Heart left ventricle (tissue), 16 donors: ENCODE measurements around the gene VPS37B. TPM values are rescaled to one million over a fixed set of nuclear protein-coding genes. Genes with fewer than 3 reads are reported as not detected.
A peak's percentile ranks its signal among the peaks of the same experiment; 100 is the strongest.

ENCODE experiments used
- ATAC-seq, 4 donors: fragments of 200-7000 bp; cut with Tn5 transposase; one replicate each; pipeline ENCODE4 v1.9.1; 2020 to 2022; ENCODE audit warnings: moderate library complexity in 4 of 4, mild to moderate bottlenecking in 3 of 4, moderate number of reproducible peaks in 1 of 4
- DNase-seq, 5 donors: peaks; one replicate each; pipeline ENCODE4 v3.0.0-alpha.2; 2020
- H3K27ac ChIP-seq, 12 donors: fragments of 200-600 bp; sonication (generic) in 4 of 12; one replicate each; pipeline versions ENCODE4 v1.5.0 to v1.8.0; 2016 to 2022; ENCODE audit warnings: mild to moderate bottlenecking in 2 of 12
- H3K27me3 ChIP-seq, 9 donors: fragments of 200-600 bp; sonication (generic) in 2 of 9; one replicate each; pipeline versions ENCODE4 v1.5.1 to v1.8.0; 2016 to 2022; ENCODE audit warnings: mild to moderate bottlenecking in 3 of 9
- H3K36me3 ChIP-seq, 9 donors: fragments of 200-600 bp; sonication (generic) in 2 of 9; one replicate each; pipeline versions ENCODE4 v1.5.0 to v1.8.0; 2018 to 2022; ENCODE audit warnings: mild to moderate bottlenecking in 2 of 9
- H3K4me1 ChIP-seq, 12 donors: fragments of 200-600 bp; sonication (generic) in 4 of 12; one replicate each; pipeline versions ENCODE4 v1.5.0 to v1.8.0; 2016 to 2022; ENCODE audit warnings: mild to moderate bottlenecking in 3 of 12
- H3K4me3 ChIP-seq, 12 donors: fragments of 200-600 bp; sonication (generic) in 4 of 12; one replicate each; pipeline versions ENCODE4 v1.5.0 to v1.8.0; 2017 to 2022; ENCODE audit warnings: mild to moderate bottlenecking in 9 of 12, moderate library complexity in 4 of 12
- H3K9me3 ChIP-seq, 12 donors: fragments of 200-600 bp; sonication (generic) in 4 of 12; one replicate each; pipeline versions ENCODE4 v1.5.0 to v1.8.0; 2016 to 2022; ENCODE audit warnings: mild to moderate bottlenecking in 1 of 12
- POLR2A ChIP-seq, 2 donors: fragments of 450-650 bp; IDR thresholded peaks; one replicate each; pipeline ENCODE4 v1.6.1; 2017; ENCODE audit warnings: antibody characterized with exemption in 2 of 2, mild to moderate bottlenecking in 2 of 2, moderate library complexity in 2 of 2
- WGBS, 4 donors: extraction: QIAGEN DNeasy Blood & Tissue Kit in 2 of 4; methylation state at CpG; one replicate each; pipeline versions ENCODE4 v1.1.5 to v1.1.7; 2013 to 2018; 5-methylcytosine and 5-hydroxymethylcytosine counted together
- intact Hi-C, 10 donors: fragments of 100-400 bp; cut with DNase I; formaldehyde crosslinking; loops; one replicate each; pipeline versions ENCODE4 v1.11.1 to v1.14.2; 2022
- long read RNA-seq, 3 donors: library from polyadenylated mRNA; unstranded; transcript quantifications; one replicate each; pipeline ENCODE4 v2.0.0, GENCODE V29; 2020 to 2021
- polyA plus RNA-seq, 2 donors: library from polyadenylated mRNA; stranded (reverse); fragments of 200-250 nt; gene quantifications; one replicate each; pipeline ENCODE4 v1.2.3, GENCODE V29; 2013
- total RNA-seq, 9 donors: library from RNA; depleted of rRNA in 2 of 9; stranded (reverse); fragments of >200 nt in 2 of 9; fragmentation: NEBNext Ultra II Directional in 3 of 9; extraction: Animal tissue kit (Norgen Biotek cat#: 25700) in 3 of 9; gene quantifications; one replicate each; pipeline versions ENCODE4 v1.1.0 to v1.2.4, GENCODE V29; 2016 to 2023
- TF ChIP-seq, protein P1 (sequence below), 12 donors: fragments of 200-600 bp; sonication (generic) in 4 of 12; IDR thresholded peaks; one replicate each; pipeline versions ENCODE4 v1.5.0 to v1.8.0; 2018 to 2022; ENCODE audit warnings: antibody characterized with exemption in 12 of 12, mild to moderate bottlenecking in 5 of 12
- donor health status: ischemic (EF 13 %, LVEDD 7.1; RV severe dilation, severe dysfunction).
- donor health status: healthy with polysubstance abuse.
- donor health status: DM: no; HTN: yes; CAD: no.
- donor health status: DM: no; HTN: no; CAD: no.
- donor health status: ischemic (EF 25% LVEDD 6.9; RV normal size, moderate dysfunction).
- donor health status: ischemic (EF 25% LVEDD 5.7; RV mildly dilated, moderate dysfunction).
- donor health status: healthy.
- donor health status: DM: yes; HTN: yes; CAD: no.
- donor health status: ischemic (EF 35%, LVEDD 5.7; RV mildly dilated, moderate dysfunction).
- donor health status: nonischemic (EF 11% LVEDD 7.7; RV severe dilation, severe dysfunction).
- donor health status: DM: yes; HTN: yes; CAD: no.
- donor health status: PGD.
- donor health status: ischemic (EF 29% LVEDD 5.4; RV normal size, mild dysfunction).
- donor health status: nonischemic (EF 23%, LVEDD 6.1; RV moderate dilation, normal function).

Gene VPS37B, protein sequence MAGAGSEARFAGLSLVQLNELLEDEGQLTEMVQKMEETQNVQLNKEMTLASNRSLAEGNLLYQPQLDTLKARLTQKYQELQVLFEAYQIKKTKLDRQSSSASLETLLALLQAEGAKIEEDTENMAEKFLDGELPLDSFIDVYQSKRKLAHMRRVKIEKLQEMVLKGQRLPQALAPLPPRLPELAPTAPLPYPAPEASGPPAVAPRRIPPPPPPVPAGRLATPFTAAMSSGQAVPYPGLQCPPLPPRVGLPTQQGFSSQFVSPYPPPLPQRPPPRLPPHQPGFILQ
- 10 to 100 TPM; 14.5 to 51.2 (median 22.7) TPM for total RNA-seq
- 10 to 100 TPM; 17.4 to 21.7 TPM for polyA plus RNA-seq
- long read RNA-seq, donor 1, transcript VPS37B-201 (4 exons, 3,028 nt), result major isoform, 12 of 27 reads
- long read RNA-seq, donor 1, partial matches to known transcripts, result 2 of 27 reads
- long read RNA-seq, donor 1, other reads (novel, unspliced or antisense), result 13 of 27 reads
- long read RNA-seq, donor 2, transcript VPS37B-201 (4 exons, 3,028 nt), result major isoform, 9 of 55 reads
- long read RNA-seq, donor 2, partial matches to known transcripts, result 1 of 55 reads
- long read RNA-seq, donor 2, other reads (novel, unspliced or antisense), result 44 of 55 reads
- long read RNA-seq, donor 3, transcript VPS37B-201 (4 exons, 3,028 nt), result major isoform, 14 of 36 reads
- long read RNA-seq, donor 3, partial matches to known transcripts, result 1 of 36 reads
- long read RNA-seq, donor 3, other reads (novel, unspliced or antisense), result 21 of 36 reads

DNA sequence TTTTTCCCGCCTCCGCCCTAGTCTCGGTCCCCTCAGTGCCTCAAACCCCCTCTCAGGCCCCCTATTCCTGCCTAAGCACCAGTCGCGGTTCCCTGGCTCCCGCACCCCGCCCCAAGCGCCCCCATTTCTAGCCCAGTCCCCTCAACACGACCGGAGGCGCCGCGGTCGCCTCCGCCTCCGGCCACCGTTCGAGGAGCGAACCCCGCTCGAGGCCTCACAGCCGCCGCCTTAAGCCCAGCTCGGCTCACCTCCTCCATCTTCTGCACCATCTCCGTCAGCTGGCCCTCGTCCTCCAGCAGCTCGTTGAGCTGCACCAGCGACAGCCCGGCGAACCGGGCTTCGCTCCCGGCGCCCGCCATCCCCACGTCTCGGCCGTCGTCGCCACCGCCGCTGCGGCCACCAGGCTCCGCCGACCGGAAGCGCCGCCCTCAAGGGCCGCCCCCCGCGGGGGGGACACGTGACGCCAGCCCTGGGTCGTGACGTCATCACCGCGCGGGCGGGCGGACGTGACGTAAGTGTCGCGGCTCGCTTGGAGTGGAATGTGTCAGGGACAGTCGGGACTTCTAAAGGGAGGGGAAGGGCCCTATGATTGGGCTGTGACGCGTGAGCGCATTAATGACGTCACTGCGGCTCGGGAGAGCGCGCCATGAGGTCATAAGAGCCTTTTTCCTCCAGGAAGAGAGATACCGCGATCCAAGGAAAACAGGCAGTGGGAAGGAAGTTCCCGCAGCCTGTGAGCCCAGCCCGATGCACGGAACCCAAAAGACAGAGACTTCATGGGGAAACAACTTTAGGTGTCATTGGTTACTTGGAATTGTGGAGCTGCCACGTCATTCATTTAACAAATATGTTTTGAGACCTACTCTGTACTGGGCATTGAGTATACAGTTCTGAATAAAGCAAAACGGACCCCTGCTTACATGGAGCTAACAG lies at the start of gene VPS37B:
Gene VPS37B, minus strand, starts transcription at position 421 of the 933 bp plus-strand sequence. Its CDS starts 62 bp downstream, at position 359.
- Histone ChIP-seq H3K27ac (peak within 1 kb of the TSS; percentile 58 to 93 (median 86)), H3K4me1 (peaks cover 0 to 70% (median 41%) of the 10 kb centered on the region in 12 donors), H3K36me3 (no peaks in the 10 kb centered on the region), H3K9me3 (peaks cover 0 to 8% (median 0%) of the 10 kb centered on the region in 12 donors), H3K27me3 (no peaks in the 10 kb centered on the region), H3K4me3 (peak within 1 kb of the TSS; percentile 57 to 91 (median 82))
- DNase-seq (peak; percentile 83 to 92 (median 85)), ATAC-seq (peak; percentile 22 to 89 (median 84))
- intact Hi-C loops, result loop anchor here in 3 of 10 donors (2.0 to 5.0 kb wide), 2 partner anchors 29 to 34 kb away; no protein-coding TSS in a partner anchor
- 5 to 8% (median 7%) methylated on average over 73 to 81 of the region's 81 CpGs for WGBS, 4 donors
- TF ChIP-seq, protein P1, sequence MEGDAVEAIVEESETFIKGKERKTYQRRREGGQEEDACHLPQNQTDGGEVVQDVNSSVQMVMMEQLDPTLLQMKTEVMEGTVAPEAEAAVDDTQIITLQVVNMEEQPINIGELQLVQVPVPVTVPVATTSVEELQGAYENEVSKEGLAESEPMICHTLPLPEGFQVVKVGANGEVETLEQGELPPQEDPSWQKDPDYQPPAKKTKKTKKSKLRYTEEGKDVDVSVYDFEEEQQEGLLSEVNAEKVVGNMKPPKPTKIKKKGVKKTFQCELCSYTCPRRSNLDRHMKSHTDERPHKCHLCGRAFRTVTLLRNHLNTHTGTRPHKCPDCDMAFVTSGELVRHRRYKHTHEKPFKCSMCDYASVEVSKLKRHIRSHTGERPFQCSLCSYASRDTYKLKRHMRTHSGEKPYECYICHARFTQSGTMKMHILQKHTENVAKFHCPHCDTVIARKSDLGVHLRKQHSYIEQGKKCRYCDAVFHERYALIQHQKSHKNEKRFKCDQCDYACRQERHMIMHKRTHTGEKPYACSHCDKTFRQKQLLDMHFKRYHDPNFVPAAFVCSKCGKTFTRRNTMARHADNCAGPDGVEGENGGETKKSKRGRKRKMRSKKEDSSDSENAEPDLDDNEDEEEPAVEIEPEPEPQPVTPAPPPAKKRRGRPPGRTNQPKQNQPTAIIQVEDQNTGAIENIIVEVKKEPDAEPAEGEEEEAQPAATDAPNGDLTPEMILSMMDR (IDR thresholded peaks at IDR 0.05), result peak in 1 of 12 donors; percentile 9
- TF ChIP-seq POLR2A (IDR thresholded peaks at IDR 0.05), result peak; percentile 53 to 92

DNA sequence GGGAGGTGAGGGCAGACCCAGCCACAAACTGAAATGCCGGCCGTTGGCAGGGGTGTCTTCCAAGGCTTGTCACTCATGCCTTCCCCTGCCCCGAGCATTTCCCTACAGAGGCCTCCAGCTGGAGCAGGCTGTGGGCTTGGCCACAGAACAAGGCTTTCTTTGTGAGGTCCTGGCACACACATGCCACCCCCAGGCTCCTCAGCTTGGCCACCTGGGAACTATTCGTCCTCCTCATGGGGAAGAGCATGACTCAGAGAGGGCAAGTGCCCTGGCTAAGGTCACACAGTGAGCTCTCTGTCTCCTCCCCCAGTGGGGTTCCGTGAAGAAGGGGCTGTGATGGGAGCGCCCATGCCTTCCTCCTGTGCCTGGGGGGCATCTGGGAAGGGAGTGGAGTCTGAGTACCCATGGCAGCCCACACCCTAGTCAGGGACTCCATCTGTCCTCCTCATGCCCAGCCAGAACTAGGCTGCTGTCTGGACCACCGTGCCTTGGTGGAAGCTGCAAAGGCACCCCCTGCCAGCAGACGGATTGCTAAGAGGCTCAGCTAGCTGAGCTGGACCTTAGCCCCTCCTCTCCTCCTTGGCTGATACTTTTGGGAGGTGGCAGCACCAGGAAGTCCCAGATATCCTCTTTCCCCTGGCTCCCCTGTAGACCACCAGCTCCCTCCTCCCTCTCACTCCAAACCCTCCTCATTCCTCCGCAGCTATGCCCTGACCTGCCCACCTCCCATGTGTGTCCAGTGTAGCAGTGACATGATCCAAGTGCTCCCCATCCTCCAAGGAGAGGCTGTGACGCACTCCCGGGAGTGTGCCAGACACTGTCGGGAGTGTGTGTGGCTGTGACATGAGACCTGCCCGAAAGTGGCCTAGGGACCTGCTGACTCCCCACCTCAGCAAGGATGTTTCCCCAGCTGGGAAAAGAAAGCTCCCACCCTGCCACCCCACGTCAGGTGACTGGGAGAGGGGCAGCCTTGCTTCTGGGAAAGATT lies 49.0 kb upstream of the VPS37B start:
- no peak for TF ChIP-seq POLR2A (IDR thresholded peaks at IDR 0.05)
- TF ChIP-seq, protein P1 (IDR thresholded peaks at IDR 0.05), result no peak
- H3K27ac ChIP-seq, result peak overlapping the region in 5 of 12 donors; percentile 43 to 88 (median 79)
- ATAC-seq, result no peak
- peaks cover 0 to 10% (median 0%) of the 10 kb centered on the region in 9 donors for H3K36me3 ChIP-seq
- intact Hi-C loops, result loop anchor here in 1 of 10 donors (5.0 kb wide), 1 partner anchor 43 kb away; no protein-coding TSS in a partner anchor
- H3K9me3 ChIP-seq, result no peaks in the 10 kb centered on the region
- no peaks in the 10 kb centered on the region for H3K27me3 ChIP-seq
- H3K4me3 ChIP-seq, result no peak overlapping the region
- H3K4me1 ChIP-seq, result peaks cover 0 to 53% (median 39%) of the 10 kb centered on the region in 12 donors
- no peak for DNase-seq
- 64 to 81% (median 75%) methylated on average over 12 to 14 of the region's 14 CpGs for WGBS, 4 donors

DNA sequence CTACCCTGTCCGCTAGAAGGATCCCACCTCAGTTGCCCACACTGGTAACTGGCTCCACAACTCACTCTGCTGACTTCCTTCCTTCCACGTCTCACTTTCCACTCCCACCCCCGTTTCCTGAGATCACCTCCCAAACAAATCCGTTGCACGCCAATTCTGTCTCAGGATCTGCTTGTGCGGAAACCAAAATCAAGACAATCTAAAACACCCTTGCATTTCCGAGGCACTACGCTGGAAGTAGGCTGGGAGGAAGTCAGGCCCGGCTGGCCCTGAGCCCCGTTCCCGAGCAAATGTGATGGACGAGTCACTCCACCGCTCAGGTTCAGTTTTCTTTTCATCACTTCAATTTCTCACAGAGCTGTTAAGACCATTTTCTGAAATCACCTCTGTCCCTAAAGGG lies 47.3 kb upstream of the VPS37B start:
- DNase-seq (peak in 2 of 5 donors; percentile 52 to 54), ATAC-seq (peak; percentile 6 to 67 (median 16))
- 49 to 65% (median 54%) methylated on average over 13 of the region's 13 CpGs for WGBS, 4 donors
- peaks cover 0 to 19% (median under 1%) of the 10 kb centered on the region in 9 donors for H3K36me3 ChIP-seq
- no peaks in the 10 kb centered on the region for H3K9me3 ChIP-seq
- intact Hi-C loops, result loop anchor here in 1 of 10 donors (5.0 kb wide), 1 partner anchor 41 kb away; no protein-coding TSS in a partner anchor
- no peaks in the 10 kb centered on the region for H3K27me3 ChIP-seq
- H3K4me1 ChIP-seq, result peaks cover 0 to 53% (median 39%) of the 10 kb centered on the region in 12 donors
- peak overlapping the region in 4 of 12 donors; percentile 1 to 31 (median 24) for H3K4me3 ChIP-seq
- no peak for TF ChIP-seq POLR2A (IDR thresholded peaks at IDR 0.05)
- TF ChIP-seq, protein P1 (IDR thresholded peaks at IDR 0.05), result no peak
- peak overlapping the region; percentile 42 to 88 (median 70) for H3K27ac ChIP-seq
